GM18861 (cell line): ENCODE data around the gene CC2D1B.
"Not testable (repeated sequence)": the region's sequence is repeated elsewhere in the genome, so short reads cannot be mapped to it uniquely, and the experiment has no call there.

Experiments used
- ATAC-seq: cut with Tn5 transposase; IDR thresholded peaks from one replicate; pipeline ENCODE4 v1.9.1; 2021; ENCODE audit not compliant: unreplicated experiment

The CC2D1B gene

DNA sequence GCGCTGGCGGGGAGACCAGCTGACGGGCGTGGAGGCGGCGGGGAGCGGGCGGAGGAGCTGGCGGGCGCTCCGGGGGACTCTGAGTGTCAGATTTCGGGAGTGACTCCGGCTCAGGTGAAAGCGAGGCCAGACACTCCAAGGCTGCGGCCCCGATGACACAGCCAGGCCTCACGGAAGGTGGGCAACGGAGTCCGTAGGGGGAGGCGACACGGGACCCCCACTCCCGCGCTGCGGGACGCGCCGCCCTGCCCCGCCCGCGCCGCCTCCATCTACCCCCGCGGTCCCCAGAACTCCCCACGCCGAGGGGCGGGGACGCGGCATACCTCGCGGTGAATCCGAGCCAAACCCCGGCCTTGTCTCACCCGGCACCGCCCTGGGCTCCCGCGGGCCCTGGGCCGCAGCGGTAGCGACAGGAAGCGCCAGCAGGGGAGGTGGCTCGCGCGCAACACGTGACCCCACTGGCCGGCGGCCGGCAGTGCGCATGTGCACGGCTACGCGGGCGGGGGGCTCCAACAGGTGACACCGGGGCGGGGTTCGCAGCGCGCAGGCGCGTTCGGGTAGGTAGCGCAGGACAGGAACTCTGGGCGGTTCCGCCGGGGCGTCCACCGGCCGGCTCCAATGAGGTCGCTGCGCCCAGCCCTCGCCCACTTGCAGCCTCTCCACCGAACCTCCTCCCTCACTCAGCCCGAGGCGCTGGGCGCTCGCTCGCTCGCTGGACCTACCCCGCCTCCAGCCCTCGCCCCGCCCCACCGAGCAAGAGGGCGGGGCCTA is at the start of gene CC2D1B:
Gene CC2D1B, minus strand, starts transcription at position 460 of the 771 bp plus-strand sequence. CDS start 1,585 bp downstream, outside the sequence.
- peak; percentile 85 for ATAC-seq

DNA sequence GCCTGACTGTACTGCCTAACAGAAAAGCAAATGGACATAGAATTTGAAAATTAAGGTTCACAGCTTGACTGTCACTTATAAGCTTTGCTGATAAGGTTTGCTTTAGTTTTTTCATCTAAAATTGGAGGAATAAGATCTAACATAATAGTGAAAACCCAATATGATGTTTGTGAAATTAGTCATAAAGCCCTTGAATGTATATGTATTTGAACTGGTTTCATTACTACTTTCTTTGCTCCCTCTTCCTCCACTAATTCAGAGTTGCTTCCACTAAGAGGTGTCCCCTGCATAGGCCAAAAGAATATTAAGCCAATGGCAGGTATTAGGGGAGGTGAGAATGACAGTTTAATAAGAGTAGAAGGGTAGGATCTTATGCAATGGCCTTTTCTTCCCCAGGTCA is 48.9 kb upstream of the CC2D1B start:
- ATAC-seq, result no peak

DNA sequence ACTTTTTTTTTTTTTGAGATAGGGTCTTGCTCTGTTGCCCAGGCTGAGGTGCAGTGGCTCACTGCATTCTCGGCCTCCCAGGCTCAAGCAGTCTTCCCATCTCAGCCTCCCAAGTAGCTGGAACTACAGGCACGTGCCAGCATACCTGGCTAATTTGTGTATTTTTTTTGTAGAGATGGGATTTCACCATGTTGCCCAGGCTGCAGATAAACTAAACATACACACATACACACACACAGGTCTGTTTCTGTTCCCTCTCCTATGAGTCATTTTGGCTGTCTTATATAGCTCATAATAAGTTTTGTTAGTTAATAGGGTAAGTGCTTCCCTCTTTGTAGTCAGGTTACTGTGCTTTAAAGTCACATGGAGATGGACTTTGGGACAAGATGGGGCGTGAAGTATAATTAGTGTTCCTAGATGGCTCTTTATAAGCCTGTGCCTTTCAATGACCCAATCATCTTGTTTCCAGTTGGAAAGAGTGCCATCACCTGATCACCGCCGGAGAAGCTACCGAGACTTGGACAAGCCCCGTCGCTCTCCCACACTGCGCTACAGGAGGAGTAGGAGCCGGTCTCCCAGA is 47.5 kb upstream of the CC2D1B start:
- no peak for ATAC-seq

GRCh38 chr1:52404975-52405338 is 39.0 kb upstream of the CC2D1B start:
- ATAC-seq, result no peak

DNA sequence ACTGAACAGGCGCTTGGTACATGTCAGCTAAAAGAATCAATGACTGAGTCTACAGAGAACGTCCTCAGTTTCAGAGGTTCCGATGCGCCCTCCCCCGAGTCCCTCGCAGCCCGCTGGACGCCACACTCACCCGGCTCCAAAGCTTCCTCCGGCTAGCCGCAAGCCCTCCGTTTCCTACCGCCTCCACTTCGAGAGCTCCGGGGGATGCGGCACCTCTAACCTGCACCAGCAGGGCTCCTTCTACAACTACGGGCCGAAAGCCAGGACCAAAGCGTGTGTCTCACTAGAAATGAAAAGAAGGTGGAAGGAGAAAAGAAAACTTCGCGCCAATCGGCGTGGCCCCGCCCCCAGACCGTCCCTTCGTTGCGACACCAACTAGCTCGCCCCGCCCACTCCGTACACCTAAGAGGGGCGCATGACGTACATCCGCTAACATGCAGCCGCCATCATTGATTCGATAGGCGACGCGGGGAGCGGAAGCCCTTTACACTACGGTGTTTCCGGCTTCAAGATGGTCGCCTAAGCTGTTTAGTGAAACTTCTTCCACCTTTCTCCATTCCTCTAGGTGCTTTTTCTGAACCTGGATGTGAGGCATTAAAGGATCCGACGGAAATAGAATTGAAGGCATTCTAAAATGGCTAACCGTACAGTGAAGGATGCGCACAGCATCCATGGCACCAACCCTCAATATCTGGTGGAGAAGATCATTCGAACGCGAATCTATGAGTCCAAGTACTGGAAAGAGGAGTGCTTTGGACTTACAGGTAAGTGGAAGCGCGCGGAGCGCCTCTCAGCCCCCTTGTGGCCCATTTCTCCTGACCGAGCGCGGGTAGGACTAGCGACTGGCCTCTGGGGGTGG is 38.3 kb upstream of the CC2D1B start, which contains the start of the genes ORC1 and PRPF38A:
Gene ORC1, minus strand, starts transcription at position 308 of the 859 bp plus-strand sequence. CDS start 2,200 bp downstream, outside the sequence.
Gene PRPF38A, plus strand, starts transcription at position 487 of the 859 bp plus-strand sequence. Its CDS starts 148 bp downstream, at position 635.
- ATAC-seq, result peak; percentile 81

GRCh38 chr1:52403566-52404115 is 37.6 kb upstream of the CC2D1B start:
- ATAC-seq, result peak; percentile 25

- no peak for ATAC-seq
Observed at GRCh38 chr1:52402860-52403240, 36.8 kb upstream of the CC2D1B start.

GRCh38 chr1:52400131-52400530 is 34.1 kb upstream of the CC2D1B start:
- no peak for ATAC-seq

DNA sequence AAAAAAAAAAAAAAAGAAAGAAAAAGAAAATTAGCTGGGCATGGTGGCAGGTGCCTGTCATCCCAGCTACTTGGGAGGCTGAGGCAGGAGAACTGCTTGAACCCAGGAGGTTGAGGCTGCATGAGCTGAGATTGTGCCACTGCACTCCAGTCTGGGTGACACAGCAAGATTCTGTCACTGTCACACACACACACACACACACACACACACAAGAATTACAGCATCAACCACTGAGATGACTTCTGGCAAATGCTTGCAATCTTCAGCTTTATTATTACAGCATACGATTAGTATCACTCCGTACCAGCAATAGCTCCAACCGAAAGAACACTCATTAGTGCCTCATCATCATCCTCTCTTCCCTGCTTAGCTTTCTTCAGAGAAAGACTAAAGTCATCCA is 33.6 kb upstream of the CC2D1B start:
- no peak for ATAC-seq

DNA sequence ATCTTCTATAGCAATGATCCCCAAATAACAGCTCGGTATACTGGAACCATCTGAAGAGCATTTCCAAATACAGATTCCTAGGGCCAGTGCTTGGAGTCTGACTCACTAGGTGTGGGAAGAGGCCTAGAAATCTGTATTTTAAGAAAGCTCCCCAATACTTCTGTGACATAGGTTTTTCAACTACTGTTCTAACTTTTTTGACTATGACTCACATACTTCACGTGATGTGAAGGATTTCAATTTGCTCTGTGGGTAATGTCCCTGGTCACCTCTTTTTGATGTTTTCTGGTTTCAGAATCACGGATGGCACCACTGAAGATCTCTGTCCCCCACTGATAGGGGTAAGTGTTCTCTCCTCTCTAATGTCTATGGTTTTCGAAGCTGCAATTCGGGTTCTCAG is 27.2 kb upstream of the CC2D1B start:
- no peak for ATAC-seq

DNA sequence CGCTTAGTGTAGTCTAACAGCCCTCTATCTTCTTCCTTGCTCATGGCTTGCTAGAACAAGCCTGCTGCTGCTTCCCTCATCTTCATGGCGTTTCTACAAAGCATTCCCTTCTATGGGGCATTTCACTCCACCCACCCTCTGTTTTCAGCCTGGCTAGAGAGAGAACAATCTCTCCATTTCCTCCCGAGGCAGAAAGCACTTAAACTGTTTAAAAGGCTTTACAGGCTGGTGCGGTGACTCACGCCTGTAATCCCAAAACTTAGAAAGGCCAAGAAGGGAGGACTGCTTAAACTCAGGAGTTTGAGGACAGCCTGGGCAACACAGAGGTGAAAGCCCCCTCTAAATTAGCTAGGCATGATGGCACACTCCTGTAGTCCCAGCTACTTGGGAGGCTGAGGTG is 20.5 kb upstream of the CC2D1B start:
- ATAC-seq, result no peak

GRCh38 chr1:52385376-52385775 is 19.4 kb upstream of the CC2D1B start:
- ATAC-seq, result no peak

DNA sequence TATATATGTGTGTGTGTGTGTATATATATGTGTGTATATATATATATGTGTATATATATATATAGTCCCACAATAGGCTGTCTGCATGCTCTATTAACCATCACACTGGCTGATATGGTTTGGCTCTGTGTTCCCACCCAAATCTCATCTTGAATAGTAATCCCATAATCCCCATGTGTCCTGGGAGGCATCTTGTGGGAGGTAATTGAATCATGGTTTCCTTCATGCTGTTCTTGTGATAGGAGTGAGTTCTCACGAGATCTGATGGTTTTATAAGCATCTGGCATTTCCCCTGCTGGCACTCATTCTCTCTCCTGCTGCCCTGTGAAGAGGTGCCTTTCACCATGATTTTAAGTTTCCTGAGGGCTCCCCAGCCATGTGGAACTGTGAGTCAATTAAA is 3.8 kb upstream of the CC2D1B start:
- not testable (repeated sequence) for ATAC-seq

DNA sequence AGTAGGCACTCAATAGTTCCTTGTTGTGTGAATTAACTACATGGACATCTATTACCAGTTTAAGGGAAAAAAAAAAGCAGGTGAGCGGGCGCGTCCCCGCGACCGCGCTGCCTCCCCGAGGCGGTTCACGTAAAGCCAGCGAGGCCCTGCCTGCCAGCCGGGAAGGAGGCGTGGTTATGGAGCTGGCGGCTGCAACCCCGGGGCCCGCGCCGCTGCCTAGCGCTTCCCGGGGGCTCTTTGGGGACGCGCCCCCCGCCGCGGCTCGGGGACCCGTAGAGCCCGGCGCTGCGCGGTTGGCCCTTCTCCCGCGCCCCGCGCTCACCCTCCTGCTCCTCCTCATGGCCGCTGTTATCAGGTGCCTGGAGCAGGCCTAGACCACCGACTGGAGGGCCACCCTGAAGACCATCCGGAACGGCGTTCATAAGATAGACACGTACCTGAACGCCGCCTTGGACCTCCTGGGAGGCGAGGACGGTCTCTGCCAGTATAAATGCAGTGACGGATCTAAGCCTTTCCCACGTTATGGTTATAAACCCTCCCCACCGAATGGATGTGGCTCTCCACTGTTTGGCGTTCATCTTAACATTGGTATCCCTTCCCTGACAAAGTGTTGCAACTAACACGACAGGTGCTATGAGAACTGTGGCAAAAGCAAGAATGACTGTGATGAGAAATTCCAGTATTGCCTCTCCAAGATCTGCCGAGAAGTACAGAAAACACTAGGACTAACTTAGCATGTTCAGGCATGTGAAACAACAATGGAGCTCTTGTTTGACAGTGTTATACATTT is 2.6 kb upstream of the CC2D1B start:
- ATAC-seq, result no peak

GRCh38 chr1:52367272-52367671 is 1.3 kb upstream of the CC2D1B start:
- ATAC-seq, result no peak

DNA sequence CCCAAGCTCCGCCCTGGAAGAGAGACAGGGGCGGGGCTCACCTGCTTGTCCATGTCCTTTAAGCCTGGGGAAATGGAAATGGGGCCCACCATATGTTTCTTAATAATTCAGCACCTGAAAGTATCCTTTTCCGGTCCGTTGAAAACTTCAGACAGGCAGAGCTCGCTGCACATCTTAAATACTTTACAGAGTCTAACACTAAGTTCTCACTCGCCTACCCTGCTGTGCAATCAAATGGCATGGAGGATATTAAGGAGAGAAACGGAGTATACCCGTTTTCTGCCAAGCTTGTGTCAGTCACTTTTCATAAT is 467 bp upstream of the CC2D1B start:
- ATAC-seq, result no peak

- ATAC-seq, result no peak
Observed at GRCh38 chr1:52365071-52365745, 797 bp downstream of the CC2D1B start.

- no peak for ATAC-seq
Observed at GRCh38 chr1:52364235-52364839, 1.7 kb downstream of the CC2D1B start.

- no peak for ATAC-seq
Observed at GRCh38 chr1:52360595-52360968, 5.4 kb downstream of the CC2D1B start.
